ENCODE results near the gene SLC6A9. TPM values are rescaled to one million over a fixed set of nuclear protein-coding genes. Genes with fewer than 3 reads are reported as not detected.

The SLC6A9 gene
- total and polyA plus RNA-seq, 2 of the 8 experiments (the other 6 are each of a cell fraction or from before 2014, with no cell fraction given): 20.2 to 24.2 TPM

DNA sequence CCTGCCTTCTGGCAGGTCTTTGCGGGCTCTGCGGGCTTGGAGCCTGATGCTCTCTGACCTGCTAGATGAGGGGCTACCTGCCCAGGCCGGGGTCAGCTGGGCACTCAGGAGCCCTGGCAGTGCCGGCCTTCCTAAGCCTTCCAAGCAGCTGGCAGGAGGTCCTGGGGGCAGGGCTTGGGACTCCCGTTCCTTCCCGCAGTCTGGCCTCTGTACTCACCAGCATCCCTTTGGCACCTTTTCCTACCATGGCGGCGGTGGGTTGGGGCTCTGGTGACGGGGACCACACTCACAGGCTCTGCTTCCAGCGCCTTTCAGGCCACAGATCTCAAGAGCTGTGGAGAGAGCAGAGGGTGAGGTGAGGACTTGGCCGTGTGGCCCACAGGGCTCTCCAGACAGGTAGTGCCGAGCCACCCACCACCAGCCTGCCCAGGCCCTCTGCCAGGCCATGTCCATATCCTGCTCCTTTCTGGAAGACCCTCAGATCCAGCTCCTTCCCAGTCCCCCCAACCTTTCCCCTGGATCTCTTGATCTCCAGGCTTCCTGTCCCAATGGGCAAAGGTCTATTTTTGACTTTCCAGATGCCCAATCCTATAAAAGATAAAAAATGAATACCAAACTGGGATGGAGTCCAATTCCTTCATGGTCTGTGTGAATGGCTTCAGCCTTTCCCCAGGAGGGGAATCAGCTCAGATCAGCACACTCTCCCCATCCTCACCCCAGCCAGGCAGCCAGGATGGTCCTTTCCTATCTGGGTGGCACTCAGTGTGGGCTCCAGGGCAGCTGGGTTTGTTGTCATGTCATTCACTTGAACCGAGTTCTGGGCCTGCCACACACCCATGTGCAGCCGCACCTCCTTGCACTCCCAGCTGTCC, 7.0 kb downstream of the SLC6A9 start:
- H3K27me3 ChIP-seq (replicated peaks in 1 of 4; ENCODE audit: control insufficient read depth in 3 of 4, extremely low read depth in 1 of 4, insufficient read depth in 3 of 4, low read length in 3 of 4): no peaks in the 10 kb centered on the region
- H3K9ac ChIP-seq (replicated peaks in 1 of 4; ENCODE audit: extremely low read depth in 1 of 4, low read depth in 3 of 4, low read length in 3 of 4): no peak overlapping the region
- peaks cover 3 to 10% of the 10 kb centered on the region in 2 experiments for H4K20me1 ChIP-seq (replicated peaks in 1 of 2; ENCODE audit: control insufficient read depth in 1 of 2, insufficient read depth in 2 of 2, low read length in 2 of 2)
- H3K56ac ChIP-seq (replicated peaks; ENCODE audit: insufficient read length, low read depth, low read length): no peak overlapping the region
- H2AK5ac ChIP-seq (ENCODE audit: low read depth, low read length): no peak overlapping the region
- TF ChIP-seq, protein P1, sequence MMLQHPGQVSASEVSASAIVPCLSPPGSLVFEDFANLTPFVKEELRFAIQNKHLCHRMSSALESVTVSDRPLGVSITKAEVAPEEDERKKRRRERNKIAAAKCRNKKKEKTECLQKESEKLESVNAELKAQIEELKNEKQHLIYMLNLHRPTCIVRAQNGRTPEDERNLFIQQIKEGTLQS (IDR thresholded peaks at IDR 0.05; ENCODE audit: insufficient read depth, low read depth, low read length): no peak
- TF ChIP-seq CBX8 (IDR thresholded peaks at IDR 0.05; ENCODE audit: borderline replicate concordance, low read depth, low read length): no peak
- TF ChIP-seq SIRT6 (IDR thresholded peaks at IDR 0.05; ENCODE audit: low read length): no peak
- no peak for TF ChIP-seq SP4 (IDR thresholded peaks at IDR 0.05; ENCODE audit: low read length)
- no peak for TF ChIP-seq BACH1 (IDR thresholded peaks at IDR 0.05; ENCODE audit: low read length)
- H3K9me3 ChIP-seq (ENCODE audit: insufficient read depth in 2 of 2, low read depth in 1 of 2, low read length in 1 of 2): no peaks in the 10 kb centered on the region
- H3K4ac ChIP-seq (replicated peaks; ENCODE audit: insufficient read length, low read depth, low read length): no peak overlapping the region
- H3K79me1 ChIP-seq (ENCODE audit: low read depth, low read length): peaks cover 6% of the 10 kb centered on the region
- no peak overlapping the region for H2AFZ ChIP-seq (ENCODE audit: low read length)
- no peak overlapping the region for H4K5ac ChIP-seq (ENCODE audit: insufficient read length, low read depth, low read length)
- DNase-seq (ENCODE audit: low read depth in 1 of 2, low spot score in 2 of 2): no peak
- H3K4me2 ChIP-seq (ENCODE audit: insufficient read depth in 1 of 2, low read depth in 2 of 2, low read length in 2 of 2): no peak overlapping the region
- no peak overlapping the region for H2BK5ac ChIP-seq (ENCODE audit: low read depth, low read length)
- H3K36me3 ChIP-seq (ENCODE audit: control insufficient read depth in 2 of 4, insufficient read depth in 4 of 4, low read length in 3 of 4): peaks cover 3 to 18% (median 11%) of the 10 kb centered on the region in 4 experiments; a peak in 7 of 8 replicates
- no peak overlapping the region for H4K91ac ChIP-seq (replicated peaks; ENCODE audit: insufficient read length, low read length)
- H2BK20ac ChIP-seq (ENCODE audit: low read length): no peak overlapping the region
- H2BK15ac ChIP-seq (ENCODE audit: low read length): no peak overlapping the region
- H3K23me2 ChIP-seq (ENCODE audit: low read depth, low read length): no peaks in the 10 kb centered on the region; the same call in 1 of the 2 replicates
- no peak overlapping the region for H2BK12ac ChIP-seq (ENCODE audit: low read depth, low read length)
- H4K8ac ChIP-seq (ENCODE audit: extremely low read depth, insufficient read depth, low read length): no peak overlapping the region; the same call in 1 of the 2 replicates
- POLR2A ChIA-PET (ENCODE audit: partially characterized antibody): interaction anchor here (1.1 to 26.2 kb wide), 5 partner anchors 9 to 40 kb away, joined by 3 to 544 read pairs (median 5); no protein-coding TSS in a partner anchor
- H3K4me1 ChIP-seq (replicated peaks in 1 of 4; ENCODE audit: control insufficient read depth in 3 of 4, insufficient read depth in 4 of 4, low read length in 3 of 4): peaks cover 4 to 16% (median 8%) of the 10 kb centered on the region in 4 experiments
- no peak overlapping the region for H2BK120ac ChIP-seq (replicated peaks; ENCODE audit: low read depth, low read length)
- H3K14ac ChIP-seq (ENCODE audit: insufficient read length): no peak overlapping the region
- H3K23ac ChIP-seq (ENCODE audit: insufficient read length): no peak overlapping the region
- no peak overlapping the region for H3K27ac ChIP-seq (ENCODE audit: low read depth, low read length)
- no peak for FAIRE-seq
- no peak overlapping the region for H3K4me3 ChIP-seq (ENCODE audit: extremely low read depth in 1 of 4, insufficient read depth in 2 of 4, low read depth in 3 of 4, low read length in 4 of 4)
- peaks cover 0 to 23% of the 10 kb centered on the region in 2 experiments; a peak in 2 of 4 replicates for H3K79me2 ChIP-seq (ENCODE audit: control insufficient read depth in 1 of 2, insufficient read depth in 2 of 2, low read length in 2 of 2)
- H3K18ac ChIP-seq (ENCODE audit: extremely low read depth, low read length): no peak overlapping the region
- 97% methylated on average over 14 of the region's 14 CpGs; no CpG with 5 or more reads in 1 of the 2 experiments for WGBS, 2 experiments (ENCODE audit: extremely low coverage in 1 of 2, insufficient coverage in 1 of 2, insufficient read length in 1 of 2, insufficient replicate concordance in 2 of 2, low coverage in 1 of 2, low lambda C conversion rate in 2 of 2, missing lambda C conversion rate in 1 of 2)
- CTCF ChIA-PET (ENCODE audit: partially characterized antibody): interaction anchor here (0.6 to 16.6 kb wide), 6 partner anchors 8 to 27 kb away, joined by 3 to 252 read pairs (median 18); no protein-coding TSS in a partner anchor

Data from H1 (cell line).